HepG2 (cell line): ENCODE data around the gene PLEKHM2. TPM values are rescaled to one million over a fixed set of nuclear protein-coding genes. Genes with fewer than 3 reads are reported as not detected.

Source experiments
- EHMT2 ChIP-seq: fragments of 200-600 bp; sonication (generic); IDR thresholded peaks from 2 replicates; pipeline ENCODE4 v1.7.0; 2017; ENCODE audit warnings: antibody characterized with exemption, low read depth, low read length, borderline replicate concordance
- HNRNPK ChIP-seq: fragments of 200-400 bp; formaldehyde crosslinking; IDR thresholded peaks from 2 replicates; pipeline ENCODE4 v1.6.1; 2018; ENCODE audit warnings: low read length, low read depth, moderate library complexity, mild to moderate bottlenecking; ENCODE audit not compliant: poor library complexity, severe bottlenecking
- JARID2 ChIP-seq: sonication (generic); formaldehyde crosslinking; IDR thresholded peaks from 2 replicates; pipeline ENCODE4 v1.8.1; 2023; ENCODE audit warnings: missing genetic modification reagents, inconsistent platforms; ENCODE audit not compliant: insufficient replicate concordance
- KMT2B ChIP-seq: IDR thresholded peaks from 2 replicates; pipeline ENCODE4 v1.6.1; 2016; ENCODE audit warnings: missing genetic modification reagents, missing compliant biosample characterization
- SATB2 ChIP-seq: sonication (generic); formaldehyde crosslinking; IDR thresholded peaks from 2 replicates; pipeline ENCODE4 v1.5.0; 2020; ENCODE audit warnings: missing genetic modification reagents
- SMAD1 ChIP-seq: sonication (generic); formaldehyde crosslinking; IDR thresholded peaks from 2 replicates; pipeline ENCODE4 v1.4.0; 2020; ENCODE audit warnings: missing genetic modification reagents, low read depth, mild to moderate bottlenecking, borderline replicate concordance
- TCF7 ChIP-seq: sonication (generic); IDR thresholded peaks from 2 replicates; pipeline ENCODE4 v1.6.1; 2016; ENCODE audit warnings: antibody characterized with exemption, low read depth
- ZBTB10 ChIP-seq: sonication (generic); formaldehyde crosslinking; IDR thresholded peaks from 2 replicates; pipeline ENCODE4 v1.4.0; 2020; ENCODE audit warnings: missing genetic modification reagents, borderline replicate concordance
- ZKSCAN1 ChIP-seq: fragments of 150-350 bp; IDR thresholded peaks from 2 replicates; pipeline ENCODE4 v1.6.1; 2014; ENCODE audit warnings: low read length
- ZNF543 ChIP-seq: sonication (generic); formaldehyde crosslinking; IDR thresholded peaks from 2 replicates; pipeline ENCODE4 v1.4.0; 2020; ENCODE audit warnings: mild to moderate bottlenecking, missing genetic modification reagents
- ZNF574 ChIP-seq: sonication (generic); formaldehyde crosslinking; IDR thresholded peaks from 2 replicates; pipeline ENCODE4 v1.4.0; 2020; ENCODE audit warnings: missing genetic modification reagents
- ZNF577 ChIP-seq: sonication (generic); formaldehyde crosslinking; IDR thresholded peaks from 2 replicates; pipeline ENCODE4 v1.4.0; 2020; ENCODE audit warnings: mild to moderate bottlenecking, low read depth, missing genetic modification reagents, borderline replicate concordance
- ZNF660 ChIP-seq: sonication (generic); formaldehyde crosslinking; IDR thresholded peaks from 2 replicates; pipeline ENCODE4 v1.5.1; 2020; ENCODE audit warnings: mild to moderate bottlenecking, low read depth, missing genetic modification reagents, borderline replicate concordance
- ZNF674 ChIP-seq: sonication (generic); formaldehyde crosslinking; IDR thresholded peaks from 2 replicates; pipeline ENCODE4 v1.5.0; 2020; ENCODE audit warnings: low read depth, mild to moderate bottlenecking, missing genetic modification reagents
- ZNF687 ChIP-seq: sonication (generic); formaldehyde crosslinking; IDR thresholded peaks from 2 replicates; pipeline ENCODE4 v1.5.1; 2020; ENCODE audit warnings: mild to moderate bottlenecking, missing genetic modification reagents, moderate library complexity
- ZNF720 ChIP-seq: sonication (generic); formaldehyde crosslinking; IDR thresholded peaks from 2 replicates; pipeline ENCODE4 v1.4.0; 2020; ENCODE audit warnings: missing genetic modification reagents
- ZNF768 ChIP-seq: sonication (generic); formaldehyde crosslinking; IDR thresholded peaks from 2 replicates; pipeline ENCODE4 v1.4.0; 2020; ENCODE audit warnings: missing genetic modification reagents
- polyA plus RNA-seq, 8 experiments: library from polyadenylated mRNA; depleted of rRNA in 3 of 8; stranded (reverse) in 7 of 8; unstranded in 1 of 8; fragments of >200 nt; fragmentation: Illumina TruSeq in 4 of 8; extraction: Trizol in 4 of 8; gene quantifications; 2 replicates each; pipeline versions ENCODE4 v1.2.1 to v1.2.3, GENCODE V29; 2011 to 2016; ENCODE audit warnings: low read depth in 4 of 8, missing spikeins in 1 of 8, mixed read lengths in 1 of 8; ENCODE audit not compliant: insufficient read depth in 1 of 8
- total RNA-seq, 5 experiments: library from RNA; depleted of rRNA; stranded (reverse); fragments of >200 nt; fragmentation: Illumina TruSeq; extraction: Trizol; gene quantifications; 2 replicates each; pipeline ENCODE4 v1.2.3, GENCODE V29; 2016; ENCODE audit warnings: low read depth in 1 of 5

PLEKHM2 gene
- total and polyA plus RNA-seq, 2 of the 13 experiments (the other 11 are each of a cell fraction or from before 2014, with no cell fraction given) = 16.5 to 27.3 TPM

GRCh38 chr1:15740924-15741850 lies 57.1 kb downstream of the PLEKHM2 start (continued):
- no peak for TF ChIP-seq HNRNPK
- peak; percentile 53 for TF ChIP-seq ZNF574 (CRISPR knock-in tag)
- TF ChIP-seq ZNF768 (CRISPR knock-in tag) = 0 out of 2 replicates have a peak, but pooled peaks have one; percentile 41
- TF ChIP-seq ZBTB10 = no peak
- TF ChIP-seq JARID2 (CRISPR knock-in tag) = no peak
- TF ChIP-seq SATB2 (CRISPR knock-in tag) = no peak
- TF ChIP-seq KMT2B (CRISPR knock-in tag) = no peak
- no peak for TF ChIP-seq ZNF543 (CRISPR knock-in tag)
- TF ChIP-seq ZKSCAN1 = no peak
- peak; percentile 70; the same call in 1 of the 2 replicates for TF ChIP-seq SMAD1 (CRISPR knock-in tag)
- no peak for TF ChIP-seq TCF7
- TF ChIP-seq EHMT2 = no peak
- TF ChIP-seq ZNF687 (CRISPR knock-in tag) = peak; percentile 70
- no peak for TF ChIP-seq ZNF720 (CRISPR knock-in tag)
- TF ChIP-seq ZNF674 = no peak
- no peak for TF ChIP-seq ZNF577 (CRISPR knock-in tag)
- TF ChIP-seq ZNF660 (CRISPR knock-in tag) = no peak
